ENCODE results near the gene SLC9A9. TPM values are rescaled to one million over a fixed set of nuclear protein-coding genes. Genes with fewer than 3 reads are reported as not detected.

Gene SLC9A9
- total RNA-seq, 1 donor from 2014 or later: 0.22 TPM

DNA sequence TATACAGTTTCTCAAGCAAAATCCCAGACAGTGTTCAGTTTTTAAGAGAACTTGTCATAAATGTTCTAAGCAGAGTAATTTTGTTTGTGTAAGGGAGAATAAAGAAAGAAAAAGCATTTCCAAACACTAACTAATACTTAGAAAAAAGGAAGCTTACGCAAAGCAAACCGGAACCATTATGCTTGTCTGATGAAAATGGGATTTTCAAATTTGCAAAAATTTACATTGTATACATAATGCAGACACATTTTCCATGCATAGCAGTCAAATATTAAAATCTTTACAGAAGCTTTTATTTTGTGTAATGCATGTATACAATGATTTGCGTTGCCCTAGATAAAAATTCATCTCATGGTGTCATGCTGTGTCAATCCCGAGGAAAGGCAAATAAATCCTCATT, 229.0 kb downstream of the SLC9A9 start:
- H3K4me3 ChIP-seq: no peak overlapping the region
- H3K9me3 Mint-ChIP-seq: peaks cover 22% of the 10 kb centered on the region

DNA sequence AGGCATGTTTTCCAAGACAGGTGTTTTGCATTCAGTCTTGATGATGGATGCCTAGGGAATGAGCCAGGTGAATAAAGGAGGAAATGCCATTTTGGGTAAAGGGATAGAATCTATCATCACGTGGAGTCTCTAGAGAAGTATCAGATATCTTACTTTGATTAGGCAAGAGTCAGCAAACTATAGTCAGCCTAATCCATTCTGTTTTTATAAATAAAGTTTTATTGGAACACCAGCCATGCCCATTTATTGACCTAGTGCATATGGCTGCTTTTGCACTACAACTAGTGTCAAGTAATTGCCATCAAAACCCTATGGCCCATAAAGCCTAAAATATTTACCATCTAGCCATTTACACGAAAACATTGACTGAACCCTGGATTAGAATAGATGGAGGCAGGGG, 231.2 kb downstream of the SLC9A9 start:
- Histone ChIP-seq H3K9me3 (ENCODE audit: low read depth) (peaks cover 6% of the 10 kb centered on the region), H3K9ac (no peak overlapping the region), H3K4me3 (no peak overlapping the region), H3K27me3 (no peaks in the 10 kb centered on the region), H2AFZ (replicated peaks) (no peak overlapping the region), H3K79me2 (ENCODE audit: low read depth) (no peaks in the 10 kb centered on the region), H3K4me1 (peaks cover 11% of the 10 kb centered on the region), H3F3A (ENCODE audit: low read depth) (no peaks in the 10 kb centered on the region), H3K27ac (no peak overlapping the region), H3K36me3 (no peaks in the 10 kb centered on the region), H4K20me1 (ENCODE audit: low read depth) (no peaks in the 10 kb centered on the region), H3K4me2 (no peak overlapping the region)
- Mint-ChIP-seq H3K27me3 (ENCODE audit: insufficient read depth, low read depth) (no peaks in the 10 kb centered on the region), H3K27ac (no peak overlapping the region), H3K4me3 (no peak overlapping the region), H3K9me3 (peaks cover 13% of the 10 kb centered on the region), H3K36me3 (peaks cover 2% of the 10 kb centered on the region), H3K4me1 (peaks cover 5% of the 10 kb centered on the region)
- DNase-seq (ENCODE audit: low spot score): no peak
- TF ChIP-seq, protein P1, sequence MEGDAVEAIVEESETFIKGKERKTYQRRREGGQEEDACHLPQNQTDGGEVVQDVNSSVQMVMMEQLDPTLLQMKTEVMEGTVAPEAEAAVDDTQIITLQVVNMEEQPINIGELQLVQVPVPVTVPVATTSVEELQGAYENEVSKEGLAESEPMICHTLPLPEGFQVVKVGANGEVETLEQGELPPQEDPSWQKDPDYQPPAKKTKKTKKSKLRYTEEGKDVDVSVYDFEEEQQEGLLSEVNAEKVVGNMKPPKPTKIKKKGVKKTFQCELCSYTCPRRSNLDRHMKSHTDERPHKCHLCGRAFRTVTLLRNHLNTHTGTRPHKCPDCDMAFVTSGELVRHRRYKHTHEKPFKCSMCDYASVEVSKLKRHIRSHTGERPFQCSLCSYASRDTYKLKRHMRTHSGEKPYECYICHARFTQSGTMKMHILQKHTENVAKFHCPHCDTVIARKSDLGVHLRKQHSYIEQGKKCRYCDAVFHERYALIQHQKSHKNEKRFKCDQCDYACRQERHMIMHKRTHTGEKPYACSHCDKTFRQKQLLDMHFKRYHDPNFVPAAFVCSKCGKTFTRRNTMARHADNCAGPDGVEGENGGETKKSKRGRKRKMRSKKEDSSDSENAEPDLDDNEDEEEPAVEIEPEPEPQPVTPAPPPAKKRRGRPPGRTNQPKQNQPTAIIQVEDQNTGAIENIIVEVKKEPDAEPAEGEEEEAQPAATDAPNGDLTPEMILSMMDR (IDR thresholded peaks at IDR 0.05): no peak
- TF ChIP-seq EZH2 (IDR thresholded peaks at IDR 0.05) (no peak), EZH2phosphoT487 (IDR thresholded peaks at IDR 0.05) (no peak)

More for the DNA sequence above, 229.0 kb downstream of the SLC9A9 start:
- no peak overlapping the region for H3K9ac ChIP-seq
- no peaks in the 10 kb centered on the region for H3K27me3 ChIP-seq
- DNase-seq (ENCODE audit: low spot score): no peak
- H4K20me1 ChIP-seq (ENCODE audit: low read depth): no peaks in the 10 kb centered on the region
- peaks cover 5% of the 10 kb centered on the region for H3K4me1 Mint-ChIP-seq
- H3K36me3 Mint-ChIP-seq: peaks cover 2% of the 10 kb centered on the region
- H3K27me3 Mint-ChIP-seq (ENCODE audit: insufficient read depth, low read depth): no peaks in the 10 kb centered on the region
- H3K36me3 ChIP-seq: no peaks in the 10 kb centered on the region
- H3K9me3 ChIP-seq (ENCODE audit: low read depth): peaks cover 6% of the 10 kb centered on the region
- H3K27ac Mint-ChIP-seq: no peak overlapping the region
- H3F3A ChIP-seq (ENCODE audit: low read depth): no peaks in the 10 kb centered on the region
- H3K4me2 ChIP-seq: no peak overlapping the region
- TF ChIP-seq, protein P1 (IDR thresholded peaks at IDR 0.05): no peak
- TF ChIP-seq EZH2phosphoT487 (IDR thresholded peaks at IDR 0.05) (peak; percentile 32), EZH2 (IDR thresholded peaks at IDR 0.05) (no peak)
- H2AFZ ChIP-seq (replicated peaks): no peak overlapping the region
- H3K27ac ChIP-seq: no peak overlapping the region
- H3K79me2 ChIP-seq (ENCODE audit: low read depth): no peaks in the 10 kb centered on the region
- H3K4me3 Mint-ChIP-seq: no peak overlapping the region
- H3K4me1 ChIP-seq: peaks cover 11% of the 10 kb centered on the region

DNA sequence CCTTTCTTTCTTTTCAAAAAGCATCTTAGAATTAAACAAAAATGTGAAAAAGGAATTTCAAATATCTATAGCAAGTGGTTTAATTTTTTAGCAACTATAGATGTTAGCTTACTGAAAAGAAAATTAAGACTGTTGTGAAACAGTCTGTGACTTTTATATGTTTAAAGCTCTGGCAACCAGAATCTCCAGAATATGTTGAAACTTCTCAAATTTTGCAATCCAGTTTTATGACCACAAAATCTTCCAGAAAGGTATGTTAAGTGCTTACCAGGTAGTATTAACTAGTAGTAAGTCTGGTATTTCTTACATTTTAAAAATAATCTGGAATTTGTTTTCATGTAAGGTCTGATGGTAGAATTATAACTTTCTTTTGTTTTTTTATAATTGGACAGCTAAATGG, 235.0 kb downstream of the SLC9A9 start:
- no peaks in the 10 kb centered on the region for H3K9me3 Mint-ChIP-seq
- H3K79me2 ChIP-seq (ENCODE audit: low read depth): no peaks in the 10 kb centered on the region
- no peaks in the 10 kb centered on the region for H3K4me1 Mint-ChIP-seq
- DNase-seq (ENCODE audit: low spot score): no peak
- no peaks in the 10 kb centered on the region for H4K20me1 ChIP-seq (ENCODE audit: low read depth)
- TF ChIP-seq, protein P1 (IDR thresholded peaks at IDR 0.05): no peak
- TF ChIP-seq EZH2 (IDR thresholded peaks at IDR 0.05) (no peak), EZH2phosphoT487 (IDR thresholded peaks at IDR 0.05) (no peak)
- no peak overlapping the region for H3K27ac ChIP-seq
- H3K27ac Mint-ChIP-seq: no peak overlapping the region
- H3K9me3 ChIP-seq (ENCODE audit: low read depth): no peaks in the 10 kb centered on the region
- no peak overlapping the region for H3K4me3 ChIP-seq
- no peak overlapping the region for H2AFZ ChIP-seq (replicated peaks)
- no peaks in the 10 kb centered on the region for H3K4me1 ChIP-seq
- H3K4me2 ChIP-seq: no peak overlapping the region
- no peaks in the 10 kb centered on the region for H3K27me3 ChIP-seq
- H3F3A ChIP-seq (ENCODE audit: low read depth): no peaks in the 10 kb centered on the region
- H3K27me3 Mint-ChIP-seq (ENCODE audit: insufficient read depth, low read depth): peaks cover 2% of the 10 kb centered on the region
- no peak overlapping the region for H3K4me3 Mint-ChIP-seq
- H3K36me3 Mint-ChIP-seq: no peaks in the 10 kb centered on the region
- H3K36me3 ChIP-seq: no peaks in the 10 kb centered on the region
- H3K9ac ChIP-seq: no peak overlapping the region

Measured in neural progenitor cell (in vitro differentiated cells).